ENCODE results near the gene SEMA4C. TPM values are rescaled to one million over a fixed set of nuclear protein-coding genes. Genes with fewer than 3 reads are reported as not detected.
A peak's percentile ranks its signal among the peaks of the same experiment; 100 is the strongest.

Gene SEMA4C
- total and polyA plus RNA-seq, 11 donors = 11.7 to 29.6 (median 20.6) TPM

GRCh38 chr2:96824079-96824870, 45.6 kb downstream of the SEMA4C start:
- H3K4me3 ChIP-seq = no peak overlapping the region

DNA sequence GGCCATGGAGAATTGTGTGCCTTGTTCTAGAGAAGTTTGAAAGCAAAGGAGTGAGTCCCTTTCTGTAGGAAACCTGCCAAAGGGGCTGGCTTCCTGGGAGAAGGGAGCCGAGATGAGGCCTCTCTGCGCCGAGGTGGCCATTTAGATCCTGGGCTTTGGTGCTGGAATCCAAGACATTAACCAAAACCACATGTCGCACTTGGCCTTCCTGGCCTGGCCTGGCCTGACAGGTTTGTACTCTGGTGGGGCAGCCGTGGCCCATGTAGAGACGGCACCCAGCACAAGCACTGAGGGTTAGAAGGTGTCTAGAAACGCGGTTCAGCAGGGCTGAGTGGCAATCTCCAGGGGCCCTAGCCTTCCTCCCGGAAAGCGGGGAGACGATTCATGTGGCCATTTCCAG, 46.7 kb downstream of the SEMA4C start:
- TF ChIP-seq POLR2A (IDR thresholded peaks at IDR 0.05) = no peak
- TF ChIP-seq CTCF (IDR thresholded peaks at IDR 0.05) = no peak
- Histone ChIP-seq H3K4me3 (no peak overlapping the region), H3K36me3 (peaks cover 0 to 61% (median 47%) of the 10 kb centered on the region in 9 donors), H3K9me3 (no peaks in the 10 kb centered on the region), H3K27ac (no peak overlapping the region), H3K27me3 (no peaks in the 10 kb centered on the region), H3K4me1 (peaks cover 0 to 57% (median 38%) of the 10 kb centered on the region in 12 donors)
- peak in 1 of 4 donors; percentile 5 for ATAC-seq
- WGBS, 4 donors = 69 to 76% (median 71%) methylated on average over 11 of the region's 11 CpGs
- intact Hi-C loops (cut with DNase I) = no loop called here
- peak in 1 of 5 donors; percentile 60 for DNase-seq

More at GRCh38 chr2:96824079-96824870, 45.6 kb downstream of the SEMA4C start:
- H3K4me1 ChIP-seq = peaks cover 0 to 46% (median 28%) of the 10 kb centered on the region in 12 donors
- H3K27me3 ChIP-seq = no peaks in the 10 kb centered on the region
- intact Hi-C loops (cut with DNase I) = no loop called here
- H3K36me3 ChIP-seq = peaks cover 0 to 69% (median 58%) of the 10 kb centered on the region in 9 donors
- DNase-seq = no peak
- H3K9me3 ChIP-seq = no peaks in the 10 kb centered on the region
- 54 to 61% (median 58%) methylated on average over 6 of the region's 6 CpGs for WGBS, 4 donors
- no peak overlapping the region for H3K27ac ChIP-seq
- TF ChIP-seq POLR2A (IDR thresholded peaks at IDR 0.05) (no peak), CTCF (IDR thresholded peaks at IDR 0.05) (no peak)
- no peak for ATAC-seq

DNA sequence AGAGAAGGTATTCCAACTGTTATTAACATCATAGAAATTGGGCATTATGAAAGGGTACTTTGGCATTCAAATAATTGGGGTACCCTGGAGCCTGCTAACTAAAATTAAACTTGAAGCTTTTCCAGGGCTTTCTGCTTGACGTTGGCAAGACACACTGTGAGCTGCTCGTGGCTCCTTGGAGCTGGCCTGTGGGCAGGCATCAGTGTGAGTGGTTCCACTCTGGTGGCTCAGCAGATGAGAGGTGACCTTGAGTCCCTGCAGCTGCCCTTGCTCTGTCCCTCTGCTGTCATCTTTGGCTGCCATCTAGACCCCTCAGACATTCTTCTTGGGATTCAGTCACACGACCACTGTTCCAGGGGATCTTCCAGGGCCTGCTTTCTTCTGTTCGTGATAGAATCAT, 47.1 kb downstream of the SEMA4C start:
- H3K36me3 ChIP-seq = peaks cover 0 to 60% (median 43%) of the 10 kb centered on the region in 9 donors

More for the DNA sequence above, 47.1 kb downstream of the SEMA4C start:
- TF ChIP-seq POLR2A (IDR thresholded peaks at IDR 0.05) (no peak), CTCF (IDR thresholded peaks at IDR 0.05) (no peak)
- peak in 1 of 5 donors; percentile 31 for DNase-seq
- ATAC-seq = no peak
- Histone ChIP-seq H3K4me1 (peaks cover 0 to 61% (median 43%) of the 10 kb centered on the region in 12 donors), H3K27ac (no peak overlapping the region), H3K27me3 (no peaks in the 10 kb centered on the region), H3K4me3 (no peak overlapping the region), H3K9me3 (no peaks in the 10 kb centered on the region)
- intact Hi-C loops (cut with DNase I) = no loop called here
- WGBS, 4 donors = 43 to 56% (median 48%) methylated on average over 4 of the region's 4 CpGs

Measured in heart left ventricle (tissue), 16 donors.